Measurements from ENCODE around the gene HPCA.

HPCA gene

GRCh38 chr1:32937061-32937460 is 50.8 kb downstream of the HPCA start:
- DNase-seq (ENCODE audit: low read depth): no peak

GRCh38 chr1:32939655-32940371 is 53.5 kb downstream of the HPCA start:
- no peak for DNase-seq (ENCODE audit: low read depth)

DNA sequence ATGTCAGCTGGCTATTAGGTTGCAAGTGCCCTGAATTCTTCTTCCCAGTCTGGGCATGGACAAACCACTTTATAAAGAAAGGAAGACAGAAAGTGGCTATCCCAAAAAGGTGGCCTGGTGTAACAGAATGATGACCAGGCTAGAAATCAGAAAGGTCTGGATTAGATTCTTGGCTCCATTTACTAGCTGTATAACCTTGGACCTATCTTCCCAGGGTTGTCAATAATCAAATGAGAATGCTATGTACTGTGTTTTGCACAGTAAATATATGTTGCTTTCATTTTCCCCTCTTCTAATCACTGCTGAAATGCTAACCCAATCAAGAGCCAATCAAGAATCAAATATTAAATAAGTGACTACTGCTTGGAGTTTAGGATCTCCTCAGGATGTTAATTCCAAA is 57.9 kb downstream of the HPCA start:
- DNase-seq (ENCODE audit: low read depth): no peak
